ENCODE data around the gene PROS1. TPM values are rescaled to one million over a fixed set of nuclear protein-coding genes. Genes with fewer than 3 reads are reported as not detected.

Gene PROS1
- total and polyA plus RNA-seq, 2 of the 8 experiments (the other 6 are each of a cell fraction or from before 2014, with no cell fraction given), result 0.65 to 2.5 TPM

GRCh38 chr3:93988283-93988682 lies 14.6 kb upstream of the PROS1 start:
- H2AK5ac ChIP-seq (ENCODE audit: low read depth, low read length), result no peak overlapping the region
- no peaks in the 10 kb centered on the region; the same call in 1 of the 2 replicates for H3K79me1 ChIP-seq (ENCODE audit: low read depth, low read length)
- no peak for TF ChIP-seq CREB1 (IDR thresholded peaks at IDR 0.05)
- TF ChIP-seq SAP30 (IDR thresholded peaks at IDR 0.05; ENCODE audit: insufficient read depth, insufficient replicate concordance, low read length), result no peak
- no peak for TF ChIP-seq TEAD4 (IDR thresholded peaks at IDR 0.05; ENCODE audit: low read depth, low read length)
- H3K4me2 ChIP-seq (ENCODE audit: insufficient read depth in 1 of 2, low read depth in 2 of 2, low read length in 2 of 2), result no peak overlapping the region
- FAIRE-seq (no peak), DNase-seq (ENCODE audit: low read depth in 1 of 2, low spot score in 2 of 2) (no peak)
- CTCF ChIA-PET (ENCODE audit: partially characterized antibody), result interaction anchor here (1.1 to 1.6 kb wide), 2 partner anchors 9 to 81 kb away, joined by 3 to 4 read pairs; no protein-coding TSS in a partner anchor
- no peak overlapping the region for H3K4ac ChIP-seq (replicated peaks; ENCODE audit: insufficient read length, low read depth, low read length)
- peaks cover 0 to 12% of the 10 kb centered on the region in 2 experiments; a peak in 2 of 4 replicates for H3K79me2 ChIP-seq (ENCODE audit: control insufficient read depth in 1 of 2, insufficient read depth in 2 of 2, low read length in 2 of 2)
- H3K9me3 ChIP-seq (ENCODE audit: insufficient read depth in 2 of 2, low read depth in 1 of 2, low read length in 1 of 2), result no peaks in the 10 kb centered on the region
- no peak overlapping the region for H3K27ac ChIP-seq (ENCODE audit: low read depth, low read length)
- H2BK12ac ChIP-seq (ENCODE audit: low read depth, low read length), result no peak overlapping the region
- no peak overlapping the region for H3K9ac ChIP-seq (replicated peaks in 1 of 4; ENCODE audit: extremely low read depth in 1 of 4, low read depth in 3 of 4, low read length in 3 of 4)
- H4K8ac ChIP-seq (ENCODE audit: extremely low read depth, insufficient read depth, low read length), result no peak overlapping the region
- no peak overlapping the region for H3K14ac ChIP-seq (ENCODE audit: insufficient read length)
- no peak overlapping the region for H3K18ac ChIP-seq (ENCODE audit: extremely low read depth, low read length)
- no peaks in the 10 kb centered on the region for H3K4me1 ChIP-seq (replicated peaks in 1 of 4; ENCODE audit: control insufficient read depth in 3 of 4, insufficient read depth in 4 of 4, low read length in 3 of 4)
- H4K5ac ChIP-seq (ENCODE audit: insufficient read length, low read depth, low read length), result no peak overlapping the region
- no peak overlapping the region for H3K4me3 ChIP-seq (ENCODE audit: extremely low read depth in 1 of 4, insufficient read depth in 2 of 4, low read depth in 3 of 4, low read length in 4 of 4)
- H2BK120ac ChIP-seq (replicated peaks; ENCODE audit: low read depth, low read length), result no peak overlapping the region
- H2BK20ac ChIP-seq (ENCODE audit: low read length), result no peak overlapping the region
- H2AFZ ChIP-seq (ENCODE audit: low read length), result no peak overlapping the region
- no peak overlapping the region for H4K91ac ChIP-seq (replicated peaks; ENCODE audit: insufficient read length, low read length)
- H3K36me3 ChIP-seq (ENCODE audit: control insufficient read depth in 2 of 4, insufficient read depth in 4 of 4, low read length in 3 of 4), result no peaks in the 10 kb centered on the region
- no peak overlapping the region for H3K23ac ChIP-seq (ENCODE audit: insufficient read length)
- POLR2A ChIA-PET (ENCODE audit: partially characterized antibody), result interaction anchor here (0.6 kb wide), 1 partner anchor 9 kb away, joined by 3 read pairs; no protein-coding TSS in a partner anchor
- no peak overlapping the region for H2BK5ac ChIP-seq (ENCODE audit: low read depth, low read length)
- no peak overlapping the region for H3K56ac ChIP-seq (replicated peaks; ENCODE audit: insufficient read length, low read depth, low read length)
- H2BK15ac ChIP-seq (ENCODE audit: low read length), result no peak overlapping the region
- no peaks in the 10 kb centered on the region for H3K27me3 ChIP-seq (replicated peaks in 1 of 4; ENCODE audit: control insufficient read depth in 3 of 4, extremely low read depth in 1 of 4, insufficient read depth in 3 of 4, low read length in 3 of 4)
- no peaks in the 10 kb centered on the region for H3K23me2 ChIP-seq (ENCODE audit: low read depth, low read length)
- H4K20me1 ChIP-seq (replicated peaks in 1 of 2; ENCODE audit: control insufficient read depth in 1 of 2, insufficient read depth in 2 of 2, low read length in 2 of 2), result no peaks in the 10 kb centered on the region
